ENCODE data around the gene MRTFA.
"Not testable (repeated sequence)": the region's sequence is repeated elsewhere in the genome, so short reads cannot be mapped to it uniquely, and the experiment has no call there.

MRTFA gene

DNA sequence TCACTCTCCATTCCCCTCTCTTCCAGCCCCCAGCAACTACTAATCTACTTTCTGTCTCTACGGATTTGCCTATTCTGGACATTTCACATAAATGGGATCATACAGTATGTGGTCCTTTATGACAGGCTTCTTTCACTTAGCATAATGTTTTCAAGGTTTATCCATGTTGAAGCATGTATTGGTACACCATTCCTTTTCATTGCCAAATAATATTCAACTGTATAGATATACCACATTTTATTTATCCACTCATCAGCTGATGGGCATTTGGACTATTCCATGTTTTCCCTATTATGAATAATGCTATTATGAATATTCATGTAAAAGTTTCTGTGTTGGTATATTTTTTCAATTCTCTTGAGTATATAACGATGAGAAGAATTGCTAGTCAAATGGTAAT lies 54.5 kb downstream of the MRTFA start:
- H3K27ac ChIP-seq (ENCODE audit: low read depth, low read length), result no peak overlapping the region

DNA sequence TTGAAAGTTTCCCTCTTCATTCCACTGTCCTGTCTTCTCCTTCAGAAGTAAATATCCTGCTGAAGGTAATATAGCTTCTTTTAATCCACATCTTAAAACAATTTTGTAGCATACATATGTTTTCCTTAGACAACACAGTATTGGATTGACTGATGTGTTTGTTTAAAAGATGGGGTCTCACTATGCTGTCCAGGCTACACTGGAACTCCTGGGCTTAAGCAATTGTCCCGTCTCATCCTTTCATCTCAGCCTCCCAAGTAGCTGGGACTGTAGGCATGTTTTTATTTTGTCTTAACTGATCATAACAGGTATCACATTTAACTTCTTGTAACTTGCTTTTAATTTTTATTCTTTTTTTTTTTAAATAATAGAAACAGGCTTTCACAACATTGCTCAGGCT lies 55.9 kb downstream of the MRTFA start:
- Histone ChIP-seq H3K27ac (ENCODE audit: low read depth, low read length) (no peak overlapping the region), H3K9ac (ENCODE audit: low read length) (no peak overlapping the region), H3K36me3 (ENCODE audit: control insufficient read depth, insufficient read depth, low read length) (no peaks in the 10 kb centered on the region), H3K4me1 (ENCODE audit: control insufficient read depth, insufficient read depth, low read length) (no peaks in the 10 kb centered on the region), H3K4me3 (ENCODE audit: low read length) (no peak overlapping the region), H3K27me3 (ENCODE audit: control insufficient read depth, insufficient read depth, low read length) (no peaks in the 10 kb centered on the region)

More for the DNA sequence above, 54.5 kb downstream of the MRTFA start:
- Histone ChIP-seq H3K9ac (ENCODE audit: low read length) (no peak overlapping the region), H3K27me3 (ENCODE audit: control insufficient read depth, insufficient read depth, low read length) (no peaks in the 10 kb centered on the region), H3K4me1 (ENCODE audit: control insufficient read depth, insufficient read depth, low read length) (no peaks in the 10 kb centered on the region), H3K36me3 (ENCODE audit: control insufficient read depth, insufficient read depth, low read length) (no peaks in the 10 kb centered on the region), H3K4me3 (ENCODE audit: low read length) (no peak overlapping the region)

DNA sequence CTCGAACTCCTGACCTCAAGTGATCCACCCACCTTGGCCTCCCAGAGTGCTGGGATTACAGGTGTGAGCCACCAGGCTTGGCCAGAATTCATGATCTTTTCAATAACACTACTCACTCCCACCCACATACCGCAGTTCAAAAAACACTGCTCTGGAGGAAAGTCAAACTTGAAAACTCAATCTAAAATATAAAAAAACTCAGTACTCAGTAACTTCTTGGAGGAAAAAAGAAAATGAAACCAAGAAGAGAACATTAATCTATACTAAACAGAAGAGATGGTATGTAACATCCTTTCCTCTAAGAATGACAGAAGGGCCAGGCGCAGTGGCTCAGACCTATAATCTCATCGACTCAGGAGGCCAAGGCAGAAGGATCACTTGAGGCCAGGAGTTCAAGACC lies 58.3 kb downstream of the MRTFA start:
- H3K27me3 ChIP-seq (ENCODE audit: control insufficient read depth, insufficient read depth, low read length), result no peaks in the 10 kb centered on the region
- no peak overlapping the region for H3K4me3 ChIP-seq (ENCODE audit: low read length)
- no peak overlapping the region for H3K27ac ChIP-seq (ENCODE audit: low read depth, low read length)
- no peak overlapping the region for H3K9ac ChIP-seq (ENCODE audit: low read length)
- no peaks in the 10 kb centered on the region for H3K4me1 ChIP-seq (ENCODE audit: control insufficient read depth, insufficient read depth, low read length)
- no peaks in the 10 kb centered on the region for H3K36me3 ChIP-seq (ENCODE audit: control insufficient read depth, insufficient read depth, low read length)

DNA sequence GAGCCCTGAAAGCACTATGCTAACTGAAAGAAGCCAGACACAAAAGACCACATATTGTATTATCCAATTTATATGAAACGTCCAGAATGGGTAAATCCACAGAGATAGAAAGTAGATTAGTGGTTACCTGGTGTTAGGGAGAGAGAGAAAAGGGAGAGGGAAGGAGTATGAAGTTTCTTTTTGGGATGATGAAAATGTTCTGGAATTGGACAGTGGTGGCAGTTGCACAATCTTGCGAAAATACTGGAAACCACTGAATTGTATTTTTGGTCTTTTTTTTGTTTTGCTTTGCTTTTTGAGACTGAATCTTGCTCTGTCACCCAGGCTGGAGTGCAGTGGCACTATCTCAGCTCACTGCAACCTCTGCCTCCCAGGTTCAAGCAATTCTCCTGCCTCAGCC lies 63.5 kb downstream of the MRTFA start:
- Histone ChIP-seq H3K9ac (ENCODE audit: low read length) (no peak overlapping the region), H3K27me3 (ENCODE audit: control insufficient read depth, insufficient read depth, low read length) (no peaks in the 10 kb centered on the region), H3K36me3 (ENCODE audit: control insufficient read depth, insufficient read depth, low read length) (no peaks in the 10 kb centered on the region), H3K4me1 (ENCODE audit: control insufficient read depth, insufficient read depth, low read length) (no peaks in the 10 kb centered on the region), H3K27ac (ENCODE audit: low read depth, low read length) (no peak overlapping the region), H3K4me3 (ENCODE audit: low read length) (no peak overlapping the region)

DNA sequence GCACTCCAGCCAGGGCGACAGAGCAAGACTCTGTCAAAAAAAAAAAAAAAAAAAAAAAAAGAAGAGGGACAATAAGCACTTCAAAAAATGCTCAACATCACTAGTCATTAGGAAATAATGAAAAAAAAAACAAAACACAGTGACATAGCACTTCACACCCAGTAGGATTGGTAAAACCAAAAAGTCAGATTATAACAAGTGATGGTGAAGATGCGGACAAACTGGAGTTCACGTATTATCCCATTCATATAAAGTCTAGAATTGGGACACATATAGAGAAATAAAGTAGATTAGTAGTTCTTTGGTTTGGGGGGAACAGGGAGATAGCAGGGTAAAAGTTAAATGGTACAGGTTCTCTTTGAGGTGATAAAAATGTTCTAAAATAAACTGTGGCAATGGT lies 64.6 kb downstream of the MRTFA start:
- H3K36me3 ChIP-seq (ENCODE audit: control insufficient read depth, insufficient read depth, low read length), result no peaks in the 10 kb centered on the region
- no peaks in the 10 kb centered on the region for H3K4me1 ChIP-seq (ENCODE audit: control insufficient read depth, insufficient read depth, low read length)
- H3K9ac ChIP-seq (ENCODE audit: low read length), result no peak overlapping the region
- no peak overlapping the region for H3K4me3 ChIP-seq (ENCODE audit: low read length)
- H3K27ac ChIP-seq (ENCODE audit: low read depth, low read length), result no peak overlapping the region
- no peaks in the 10 kb centered on the region for H3K27me3 ChIP-seq (ENCODE audit: control insufficient read depth, insufficient read depth, low read length)

DNA sequence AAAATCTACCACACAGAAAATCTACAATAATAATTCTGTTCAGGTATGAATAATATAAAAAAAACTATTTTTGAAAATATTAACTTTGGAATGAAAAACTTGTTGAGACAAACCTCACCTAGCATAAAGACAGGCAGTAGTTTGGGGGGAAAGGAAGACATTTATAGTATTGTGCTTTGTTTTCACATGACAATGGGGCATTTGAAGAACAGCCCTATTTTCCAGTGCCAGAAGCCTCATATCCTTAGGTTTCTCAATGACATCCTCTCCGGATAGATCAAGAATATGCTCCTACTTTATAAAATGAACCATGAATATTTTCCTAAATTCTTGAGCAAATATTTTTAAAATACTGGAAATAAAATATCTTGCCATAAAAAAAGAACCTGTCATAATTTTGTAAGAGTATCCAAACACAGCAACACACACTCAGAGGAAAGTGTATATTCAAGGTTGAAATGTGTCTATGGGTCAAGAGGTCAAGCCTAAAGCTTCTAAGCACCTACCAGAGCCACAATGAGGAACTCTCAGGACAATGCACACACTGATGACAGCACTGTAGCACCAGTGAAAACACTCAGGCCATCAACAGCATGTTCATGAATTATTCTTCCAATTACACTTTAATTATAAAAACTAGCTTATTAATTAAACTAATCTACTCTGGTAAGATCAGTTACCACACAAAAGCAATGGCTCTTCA lies 68.7 kb downstream of the MRTFA start:
- Histone ChIP-seq H3K9ac (ENCODE audit: low read length) (no peak overlapping the region), H3K4me3 (ENCODE audit: low read length) (no peak overlapping the region), H3K27me3 (ENCODE audit: control insufficient read depth, insufficient read depth, low read length) (no peaks in the 10 kb centered on the region), H3K36me3 (ENCODE audit: control insufficient read depth, insufficient read depth, low read length) (no peaks in the 10 kb centered on the region), H3K4me1 (ENCODE audit: control insufficient read depth, insufficient read depth, low read length) (no peaks in the 10 kb centered on the region), H3K27ac (ENCODE audit: low read depth, low read length) (no peak overlapping the region)

DNA sequence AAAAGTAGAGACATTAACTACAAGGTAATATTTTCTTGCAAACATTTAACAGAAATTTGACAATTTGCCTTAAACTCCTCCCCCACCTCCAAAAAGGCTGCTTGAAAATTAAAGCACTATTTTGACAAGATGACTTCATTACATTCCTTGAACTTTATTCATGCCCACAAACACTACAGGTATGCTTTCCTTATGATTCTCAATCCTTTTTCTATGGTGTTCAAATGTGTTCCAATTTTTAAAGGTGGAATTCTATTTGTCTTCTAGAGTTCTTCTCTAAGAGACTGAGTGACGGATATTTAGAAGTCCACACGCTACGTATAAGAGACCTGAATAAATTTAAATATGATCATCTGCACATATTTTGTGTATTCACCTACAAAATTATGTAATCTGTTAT lies 69.4 kb downstream of the MRTFA start:
- Histone ChIP-seq H3K9ac (ENCODE audit: low read length) (no peak overlapping the region), H3K27me3 (ENCODE audit: control insufficient read depth, insufficient read depth, low read length) (no peaks in the 10 kb centered on the region), H3K4me3 (ENCODE audit: low read length) (no peak overlapping the region), H3K36me3 (ENCODE audit: control insufficient read depth, insufficient read depth, low read length) (no peaks in the 10 kb centered on the region), H3K27ac (ENCODE audit: low read depth, low read length) (no peak overlapping the region), H3K4me1 (ENCODE audit: control insufficient read depth, insufficient read depth, low read length) (no peaks in the 10 kb centered on the region)

DNA sequence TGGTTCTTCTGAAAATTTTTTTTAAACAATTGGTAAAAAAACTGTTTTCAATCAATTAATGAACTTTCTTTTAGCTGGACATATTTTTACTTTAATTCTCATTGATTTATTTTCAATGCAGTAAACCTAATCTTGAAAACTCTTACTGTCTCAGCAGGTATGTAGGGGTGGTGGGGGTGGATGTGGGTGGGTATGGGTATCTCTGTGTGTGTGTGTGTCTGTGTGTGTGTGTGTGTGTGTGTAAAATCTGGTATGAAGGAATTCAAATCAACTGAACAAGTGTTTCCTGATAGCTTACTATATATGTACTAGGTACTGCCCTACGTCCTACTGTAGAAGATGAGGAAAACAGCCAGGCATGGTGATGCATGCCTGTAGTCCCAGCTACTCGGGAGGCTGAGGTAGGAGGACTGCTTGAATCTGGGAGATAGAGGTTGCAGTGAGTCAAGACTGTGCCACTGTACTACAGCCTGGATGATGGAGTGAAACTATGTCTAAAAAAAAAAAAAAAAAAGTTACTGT lies 75.5 kb downstream of the MRTFA start:
- Histone ChIP-seq H3K4me1 (ENCODE audit: control insufficient read depth, insufficient read depth, low read length) (no peaks in the 10 kb centered on the region), H3K27ac (ENCODE audit: low read depth, low read length) (no peak overlapping the region), H3K27me3 (ENCODE audit: control insufficient read depth, insufficient read depth, low read length) (no peaks in the 10 kb centered on the region), H3K36me3 (ENCODE audit: control insufficient read depth, insufficient read depth, low read length) (no peaks in the 10 kb centered on the region), H3K9ac (ENCODE audit: low read length) (no peak overlapping the region), H3K4me3 (ENCODE audit: low read length) (no peak overlapping the region)

DNA sequence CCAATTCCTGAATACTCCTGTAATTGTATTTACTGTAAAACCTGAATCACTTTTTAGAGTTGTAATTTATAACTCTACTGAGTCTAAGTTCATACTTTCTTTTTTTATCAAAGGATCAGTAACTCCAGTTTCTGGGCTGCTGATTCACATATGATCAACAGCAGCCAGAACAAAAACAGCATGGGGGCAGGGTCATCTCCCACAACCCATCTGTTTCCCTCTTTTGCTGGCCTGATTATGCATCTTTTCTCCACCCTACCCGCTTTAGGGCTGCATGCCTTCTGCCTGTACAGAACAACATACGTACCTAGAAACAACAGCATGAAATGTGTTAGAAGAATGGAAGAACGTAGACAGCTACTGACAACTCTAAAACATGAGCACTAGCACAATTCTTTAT lies 76.0 kb downstream of the MRTFA start:
- H3K27ac ChIP-seq (ENCODE audit: low read depth, low read length), result no peak overlapping the region
- H3K27me3 ChIP-seq (ENCODE audit: control insufficient read depth, insufficient read depth, low read length), result no peaks in the 10 kb centered on the region
- no peaks in the 10 kb centered on the region for H3K36me3 ChIP-seq (ENCODE audit: control insufficient read depth, insufficient read depth, low read length)
- H3K4me3 ChIP-seq (ENCODE audit: low read length), result no peak overlapping the region
- H3K9ac ChIP-seq (ENCODE audit: low read length), result no peak overlapping the region
- H3K4me1 ChIP-seq (ENCODE audit: control insufficient read depth, insufficient read depth, low read length), result no peaks in the 10 kb centered on the region

DNA sequence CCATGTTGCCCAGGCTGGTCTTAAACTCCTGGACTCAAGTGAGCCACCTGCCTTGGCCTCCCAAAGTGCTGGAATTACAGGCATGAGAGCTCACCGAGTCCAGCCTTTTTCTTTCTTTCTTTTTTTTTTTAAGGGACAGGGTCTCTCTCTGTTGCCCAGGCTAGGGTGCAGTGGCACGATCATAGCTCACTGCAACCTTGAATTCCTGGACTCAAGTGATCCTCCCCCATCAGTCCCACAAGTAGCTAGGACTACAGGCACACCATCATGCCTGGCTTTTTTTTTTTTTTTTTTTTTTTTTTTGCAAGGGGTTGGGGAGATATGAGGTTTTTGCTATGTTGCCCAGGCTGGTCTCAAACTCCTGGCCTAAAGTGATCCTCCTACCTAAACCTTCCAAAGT lies 78.5 kb downstream of the MRTFA start:
- no peak overlapping the region for H3K27ac ChIP-seq (ENCODE audit: low read depth, low read length)
- H3K27me3 ChIP-seq (ENCODE audit: control insufficient read depth, insufficient read depth, low read length), result no peaks in the 10 kb centered on the region
- H3K36me3 ChIP-seq (ENCODE audit: control insufficient read depth, insufficient read depth, low read length), result no peaks in the 10 kb centered on the region
- H3K4me1 ChIP-seq (ENCODE audit: control insufficient read depth, insufficient read depth, low read length), result no peaks in the 10 kb centered on the region
- no peak overlapping the region for H3K4me3 ChIP-seq (ENCODE audit: low read length)
- no peak overlapping the region for H3K9ac ChIP-seq (ENCODE audit: low read length)

DNA sequence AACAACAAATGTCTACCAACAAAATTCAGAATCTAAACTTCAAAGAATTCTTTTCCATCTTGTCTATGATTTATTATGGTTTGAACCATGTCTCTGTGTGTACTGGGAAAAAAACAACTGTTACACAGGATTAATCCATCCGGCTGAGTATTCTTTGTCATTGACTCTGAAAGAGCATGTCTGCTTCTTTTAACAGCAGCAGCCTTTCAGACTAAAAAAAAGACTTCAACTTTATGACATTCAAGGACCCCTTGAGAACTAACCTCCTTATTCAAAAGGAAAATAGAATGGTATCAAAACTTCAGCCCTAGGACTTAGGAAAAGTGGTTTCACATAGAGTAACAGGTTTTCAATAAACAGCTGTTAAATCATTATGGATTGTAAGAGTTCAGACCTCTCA lies 79.9 kb downstream of the MRTFA start:
- Histone ChIP-seq H3K4me1 (ENCODE audit: control insufficient read depth, insufficient read depth, low read length) (no peaks in the 10 kb centered on the region), H3K9ac (ENCODE audit: low read length) (no peak overlapping the region), H3K4me3 (ENCODE audit: low read length) (no peak overlapping the region), H3K27ac (ENCODE audit: low read depth, low read length) (no peak overlapping the region), H3K27me3 (ENCODE audit: control insufficient read depth, insufficient read depth, low read length) (no peaks in the 10 kb centered on the region), H3K36me3 (ENCODE audit: control insufficient read depth, insufficient read depth, low read length) (no peaks in the 10 kb centered on the region)

DNA sequence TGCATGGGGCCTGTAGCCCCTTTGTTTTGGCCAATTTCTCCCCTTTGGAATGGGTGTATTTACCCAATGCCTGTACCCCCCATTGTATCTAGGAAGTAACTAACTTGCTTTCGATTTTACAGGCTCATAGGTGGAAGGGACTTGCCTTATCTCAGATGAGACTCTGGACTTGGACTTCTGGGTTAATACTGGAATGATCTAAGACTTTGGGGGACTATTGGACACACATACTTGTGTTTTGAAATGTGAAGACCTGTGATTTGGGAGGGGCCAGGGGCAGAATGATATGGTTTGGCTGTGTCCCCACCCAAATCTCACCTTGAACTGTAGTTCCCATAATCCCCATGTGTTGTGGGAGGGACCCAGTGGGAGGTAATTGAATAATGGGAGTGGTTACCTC lies 82.5 kb downstream of the MRTFA start:
- H3K9ac ChIP-seq (ENCODE audit: low read length); H3K4me1 ChIP-seq (ENCODE audit: control insufficient read depth, insufficient read depth, low read length); H3K36me3 ChIP-seq (ENCODE audit: control insufficient read depth, insufficient read depth, low read length); H3K4me3 ChIP-seq (ENCODE audit: low read length); H3K27me3 ChIP-seq (ENCODE audit: control insufficient read depth, insufficient read depth, low read length); H3K27ac ChIP-seq (ENCODE audit: low read depth, low read length): not testable (repeated sequence)

DNA sequence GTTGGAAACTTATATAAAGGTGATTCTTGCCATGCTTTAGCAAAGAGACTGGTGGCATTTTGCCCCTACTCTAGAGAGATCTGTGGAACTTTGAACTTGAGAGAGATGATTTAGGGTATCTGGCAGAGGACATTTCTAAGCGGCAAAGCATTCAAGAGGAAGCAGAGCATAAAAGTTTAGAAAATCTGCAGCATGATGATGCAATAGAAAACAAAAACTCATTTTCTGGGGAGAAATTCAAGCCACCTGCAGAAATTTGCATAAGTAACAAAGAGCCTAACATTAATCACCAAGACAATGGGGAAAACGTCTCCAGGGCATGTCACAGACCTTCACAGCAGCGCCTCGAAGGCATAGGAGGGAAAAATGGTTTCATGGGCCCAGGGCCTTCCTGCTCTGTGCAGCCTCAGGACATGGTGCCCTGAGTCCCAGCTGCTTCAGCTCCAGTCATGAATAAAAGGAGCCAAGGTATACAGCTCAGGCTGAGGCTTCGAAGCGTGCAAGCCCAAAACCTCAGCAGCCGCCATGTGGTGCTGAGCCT lies 83.4 kb downstream of the MRTFA start:
- Histone ChIP-seq H3K4me1 (ENCODE audit: control insufficient read depth, insufficient read depth, low read length) (no peaks in the 10 kb centered on the region), H3K36me3 (ENCODE audit: control insufficient read depth, insufficient read depth, low read length) (no peaks in the 10 kb centered on the region), H3K27ac (ENCODE audit: low read depth, low read length) (no peak overlapping the region), H3K27me3 (ENCODE audit: control insufficient read depth, insufficient read depth, low read length) (no peaks in the 10 kb centered on the region), H3K4me3 (ENCODE audit: low read length) (no peak overlapping the region), H3K9ac (ENCODE audit: low read length) (no peak overlapping the region)

All from rectal smooth muscle tissue (tissue), 1 donor.